Mucosa of descending colon (tissue), 3 donors: ENCODE results near the gene DUS4L. TPM values are rescaled to one million over a fixed set of nuclear protein-coding genes. Genes with fewer than 3 reads are reported as not detected.

Experiments
- ATAC-seq: fragments of 200-7000 bp; cut with Tn5 transposase; one replicate; pipeline ENCODE4 v1.9.1; 2020; ENCODE audit warnings: mild to moderate bottlenecking, moderate library complexity
- DNase-seq, 3 donors: peaks; one replicate each; pipeline ENCODE4 v3.0.0-alpha.2; 2020
- H3K36me3 ChIP-seq: fragments of 200-600 bp; one replicate; pipeline ENCODE4 v1.8.0; 2021; ENCODE audit warnings: low read depth, mild to moderate bottlenecking
- H3K4me1 ChIP-seq: fragments of 200-600 bp; one replicate; pipeline ENCODE4 v1.8.0; 2021; ENCODE audit warnings: low read depth, mild to moderate bottlenecking
- H3K4me3 ChIP-seq: fragments of 200-600 bp; one replicate; pipeline ENCODE4 v1.8.0; 2021; ENCODE audit warnings: mild to moderate bottlenecking
- H3K9me3 ChIP-seq: fragments of 200-600 bp; one replicate; pipeline ENCODE4 v1.8.0; 2021; ENCODE audit warnings: mild to moderate bottlenecking
- CTCF ChIP-seq: fragments of 200-600 bp; IDR thresholded peaks from one replicate; pipeline ENCODE4 v1.8.0; 2022; ENCODE audit warnings: antibody characterized with exemption, mild to moderate bottlenecking
- intact Hi-C, 2 donors: fragments of 100-400 bp; cut with DNase I in 1 of 2; cut with micrococcal nuclease in 1 of 2; formaldehyde crosslinking; loops; one replicate each; pipeline versions ENCODE4 v1.11.0 to v1.11.1; 2022; cut with DNase I, micrococcal nuclease
- total RNA-seq, 3 donors: library from RNA; stranded (reverse); fragmentation: NEBNext Ultra II Directional in 2 of 3; extraction: Animal tissue kit (Norgen Biotek cat#: 25700) in 2 of 3; gene quantifications; one replicate each; pipeline versions ENCODE4 v1.2.1 to v1.2.4, GENCODE V29; 2021 to 2023
- donor health status: DM: no; HTN: no; CAD: no; lungs with moderate emphysema.
- donor health status: DM: no; HTN: no; CAD: no.
- donor health status: DM: no; HTN: yes; CAD: no.

Gene DUS4L
- total RNA-seq, 3 donors from 2014 or later = 5.2 to 7.0 (median 7.0) TPM

GRCh38 chr7:107592361-107593024 lies 28.7 kb downstream of the DUS4L start:
- no peak for TF ChIP-seq CTCF
- intact Hi-C loops = no loop called here
- ATAC-seq (no peak), DNase-seq (no peak)
- H3K4me3 ChIP-seq = no peak overlapping the region
- no peaks in the 10 kb centered on the region for H3K36me3 ChIP-seq
- H3K9me3 ChIP-seq = no peaks in the 10 kb centered on the region
- H3K4me1 ChIP-seq = no peaks in the 10 kb centered on the region

- Histone ChIP-seq H3K4me1 (no peaks in the 10 kb centered on the region), H3K9me3 (no peaks in the 10 kb centered on the region), H3K4me3 (no peak overlapping the region), H3K36me3 (no peaks in the 10 kb centered on the region)
- intact Hi-C loops = no loop called here
- no peak for TF ChIP-seq CTCF
- no peak for DNase-seq
- ATAC-seq = no peak
Measured at GRCh38 chr7:107593025-107593410, 29.2 kb downstream of the DUS4L start.

- Histone ChIP-seq H3K9me3 (no peaks in the 10 kb centered on the region), H3K4me1 (no peaks in the 10 kb centered on the region), H3K36me3 (no peaks in the 10 kb centered on the region), H3K4me3 (no peak overlapping the region)
- intact Hi-C loops = no loop called here
- no peak for TF ChIP-seq CTCF
- DNase-seq = no peak
- no peak for ATAC-seq
Measured at GRCh38 chr7:107594961-107595737, 31.4 kb downstream of the DUS4L start.

- DNase-seq = no peak
- no peaks in the 10 kb centered on the region for H3K4me1 ChIP-seq
- no peak for TF ChIP-seq CTCF
- ATAC-seq = peak; percentile 89
- H3K36me3 ChIP-seq = no peaks in the 10 kb centered on the region
- intact Hi-C loops = no loop called here
- H3K4me3 ChIP-seq = no peak overlapping the region
- H3K9me3 ChIP-seq = no peaks in the 10 kb centered on the region
Measured at GRCh38 chr7:107596881-107597581, 33.3 kb downstream of the DUS4L start.

- Histone ChIP-seq H3K9me3 (no peaks in the 10 kb centered on the region), H3K4me3 (no peak overlapping the region), H3K4me1 (no peaks in the 10 kb centered on the region), H3K36me3 (no peaks in the 10 kb centered on the region)
- ATAC-seq (no peak), DNase-seq (no peak)
- TF ChIP-seq CTCF = no peak
- intact Hi-C loops = no loop called here
Measured at GRCh38 chr7:107597582-107597916, 33.8 kb downstream of the DUS4L start.
